RWPE2 (cell line): ENCODE results near the gene OR10H3.
A peak's percentile ranks its signal among the peaks of the same experiment; 100 is the strongest.
"Not testable (repeated sequence)": the region's sequence is repeated elsewhere in the genome, so short reads cannot be mapped to it uniquely, and the experiment has no call there.

ENCODE experiments used
- ATAC-seq: fragments of 200-7000 bp; cut with Tn5 transposase; 3 replicates; pipeline ENCODE4 v1.9.1; 2021; ENCODE audit warnings: low read depth
- DNase-seq: peaks from one replicate; pipeline ENCODE4 v3.0.0-alpha.2; 2020; ENCODE audit warnings: low spot score
- H3K27ac ChIP-seq: fragments of 450-650 bp; 2 replicates; pipeline ENCODE4 v1.5.1; 2017; ENCODE audit warnings: mild to moderate bottlenecking; ENCODE audit not compliant: poor library complexity, severe bottlenecking
- H3K27me3 ChIP-seq: fragments of 250-450 bp; sonication (Bioruptor Pico); 2 replicates; pipeline ENCODE4 v1.5.1; 2021; ENCODE audit warnings: mild to moderate bottlenecking, moderate library complexity; ENCODE audit not compliant: insufficient read depth, poor library complexity, severe bottlenecking
- H3K36me3 ChIP-seq: fragments of 250-450 bp; sonication (Bioruptor Pico); 2 replicates; pipeline ENCODE4 v1.5.1; 2020; ENCODE audit warnings: low read depth, mild to moderate bottlenecking, moderate library complexity
- H3K4me1 ChIP-seq: fragments of 250-450 bp; sonication (Bioruptor Pico); 2 replicates; pipeline ENCODE4 v1.5.1; 2021; ENCODE audit warnings: mild to moderate bottlenecking, moderate library complexity; ENCODE audit not compliant: insufficient read depth, poor library complexity, severe bottlenecking
- H3K4me3 ChIP-seq: fragments of 250-450 bp; sonication (Bioruptor Pico); 2 replicates; pipeline ENCODE4 v1.5.1; 2021; ENCODE audit warnings: mild to moderate bottlenecking, moderate library complexity; ENCODE audit not compliant: severe bottlenecking
- H3K9me3 ChIP-seq: fragments of 250-450 bp; sonication (Bioruptor Pico); 2 replicates; pipeline ENCODE4 v1.5.1; 2021; ENCODE audit warnings: mild to moderate bottlenecking, moderate library complexity; ENCODE audit not compliant: severe bottlenecking
- CTCF ChIP-seq: fragments of 450-650 bp; IDR thresholded peaks from one replicate; pipeline ENCODE4 v1.5.1; 2017; ENCODE audit warnings: mild to moderate bottlenecking, moderate library complexity; ENCODE audit not compliant: poor library complexity, severe bottlenecking

The OR10H3 gene

GRCh38 chr19:15758379-15758778 lies 20.6 kb downstream of the OR10H3 start:
- H3K9me3 ChIP-seq = no peaks in the 10 kb centered on the region
- H3K27ac ChIP-seq = no peak overlapping the region
- no peak overlapping the region for H3K4me3 ChIP-seq
- H3K4me1 ChIP-seq = no peaks in the 10 kb centered on the region
- H3K27me3 ChIP-seq = peaks cover 32% of the 10 kb centered on the region
- ATAC-seq = no peak
- no peaks in the 10 kb centered on the region for H3K36me3 ChIP-seq
- TF ChIP-seq CTCF = no peak
- no peak for DNase-seq

- no peak overlapping the region for H3K27ac ChIP-seq
- peak; percentile 24 for TF ChIP-seq CTCF
- ATAC-seq (no peak), DNase-seq (no peak)
- H3K9me3 ChIP-seq = no peaks in the 10 kb centered on the region
- H3K4me3 ChIP-seq = no peak overlapping the region
- no peaks in the 10 kb centered on the region for H3K4me1 ChIP-seq
- H3K36me3 ChIP-seq = no peaks in the 10 kb centered on the region
- peaks cover 34% of the 10 kb centered on the region for H3K27me3 ChIP-seq
Observed at GRCh38 chr19:15759962-15760565, 22.3 kb downstream of the OR10H3 start.

GRCh38 chr19:15769586-15769985 lies 31.8 kb downstream of the OR10H3 start:
- no peak for ATAC-seq
- no peaks in the 10 kb centered on the region for H3K9me3 ChIP-seq
- no peaks in the 10 kb centered on the region for H3K4me1 ChIP-seq
- H3K27me3 ChIP-seq = no peaks in the 10 kb centered on the region
- DNase-seq = no peak
- TF ChIP-seq CTCF = no peak
- no peak overlapping the region for H3K27ac ChIP-seq
- H3K36me3 ChIP-seq = no peaks in the 10 kb centered on the region
- no peak overlapping the region for H3K4me3 ChIP-seq

GRCh38 chr19:15774159-15774558 lies 36.4 kb downstream of the OR10H3 start:
- not testable (repeated sequence) for H3K27me3 ChIP-seq, H3K4me3 ChIP-seq, DNase-seq, H3K4me1 ChIP-seq, H3K36me3 ChIP-seq, H3K27ac ChIP-seq, ATAC-seq, H3K9me3 ChIP-seq

GRCh38 chr19:15775249-15775648 lies 37.5 kb downstream of the OR10H3 start:
- no peak for DNase-seq
- Histone ChIP-seq H3K27ac (no peak overlapping the region), H3K4me1 (no peaks in the 10 kb centered on the region), H3K27me3 (no peaks in the 10 kb centered on the region), H3K36me3 (no peaks in the 10 kb centered on the region), H3K4me3 (no peak overlapping the region), H3K9me3 (no peaks in the 10 kb centered on the region)
- ATAC-seq = no peak
- TF ChIP-seq CTCF = no peak
